ENCODE measurements around the gene NBPF3.
"Not testable (repeated sequence)": the region's sequence is repeated elsewhere in the genome, so short reads cannot be mapped to it uniquely, and the experiment has no call there.

Gene NBPF3

GRCh38 chr1:21439721-21440629, at the start of gene NBPF3:
NBPF3 (plus strand) TSS chr1:21440137; CDS start chr1:21445087, 4,950 bp downstream.
- DNase-seq: peak; percentile 92

GRCh38 chr1:21391497-21391896, 48.4 kb upstream of the NBPF3 start:
- no peak for DNase-seq

GRCh38 chr1:21392587-21393263, 47.2 kb upstream of the NBPF3 start:
- DNase-seq: no peak

- no peak for DNase-seq
Measured at GRCh38 chr1:21396516-21396915, 43.4 kb upstream of the NBPF3 start.

- no peak for DNase-seq
Measured at GRCh38 chr1:21397813-21398188, 42.1 kb upstream of the NBPF3 start.

- DNase-seq: not testable (repeated sequence)
Measured at GRCh38 chr1:21401726-21402346, 38.1 kb upstream of the NBPF3 start.

- no peak for DNase-seq
Measured at GRCh38 chr1:21406659-21407058, 33.3 kb upstream of the NBPF3 start.

- not testable (repeated sequence) for DNase-seq
Measured at GRCh38 chr1:21409897-21410296, 30.0 kb upstream of the NBPF3 start.

- DNase-seq: no peak
Measured at GRCh38 chr1:21414015-21414414, 25.9 kb upstream of the NBPF3 start.

GRCh38 chr1:21420378-21420777, 19.6 kb upstream of the NBPF3 start:
- DNase-seq: not testable (repeated sequence)

GRCh38 chr1:21421307-21421706, 18.6 kb upstream of the NBPF3 start:
- not testable (repeated sequence) for DNase-seq

- DNase-seq: not testable (repeated sequence)
Measured at GRCh38 chr1:21427798-21428480, 12.0 kb upstream of the NBPF3 start.

- DNase-seq: not testable (repeated sequence)
Measured at GRCh38 chr1:21428481-21429073, 11.4 kb upstream of the NBPF3 start.

- not testable (repeated sequence) for DNase-seq
Measured at GRCh38 chr1:21429210-21429609, 10.7 kb upstream of the NBPF3 start.

GRCh38 chr1:21430875-21431274, 9.1 kb upstream of the NBPF3 start:
- not testable (repeated sequence) for DNase-seq

GRCh38 chr1:21434394-21434793, 5.5 kb upstream of the NBPF3 start:
- DNase-seq: no peak

GRCh38 chr1:21435646-21436487, 4.1 kb upstream of the NBPF3 start:
- no peak for DNase-seq

- DNase-seq: no peak
Measured at GRCh38 chr1:21436488-21437340, 3.2 kb upstream of the NBPF3 start.

GRCh38 chr1:21437341-21437640, 2.6 kb upstream of the NBPF3 start:
- no peak for DNase-seq

- not testable (repeated sequence) for DNase-seq
Measured at GRCh38 chr1:21438646-21439312, 1.2 kb upstream of the NBPF3 start.
